Panc1 (cell line): ENCODE data around the gene DHRS2.

Source experiments
- CTCF ChIP-seq: fragments of 450-650 bp; IDR thresholded peaks from 2 replicates; pipeline ENCODE4 v1.5.1; 2017; ENCODE audit warnings: mild to moderate bottlenecking
- POLR2AphosphoS5 ChIP-seq: IDR thresholded peaks from 2 replicates; pipeline ENCODE4 v1.6.1; 2012; ENCODE audit warnings: mild to moderate bottlenecking, low read depth, low read length, moderate library complexity
- REST ChIP-seq, 2 experiments: IDR thresholded peaks; 2 replicates each; pipeline ENCODE4 v1.6.1; 2011 to 2012; ENCODE audit warnings: low read depth in 2 of 2, control low read depth in 1 of 2, low read length in 1 of 2, mild to moderate bottlenecking in 1 of 2, moderate library complexity in 1 of 2; ENCODE audit not compliant: insufficient read depth in 1 of 2
- SIN3A ChIP-seq: IDR thresholded peaks from 2 replicates; pipeline ENCODE4 v1.6.1; 2012; ENCODE audit warnings: low read depth, mild to moderate bottlenecking, low read length, moderate library complexity, borderline replicate concordance; ENCODE audit not compliant: insufficient read depth
- TCF7L2 ChIP-seq: IDR thresholded peaks from 2 replicates; pipeline ENCODE4 v1.6.1; 2011; ENCODE audit warnings: mild to moderate bottlenecking, low read depth, low read length, inconsistent platforms

- no peak for TF ChIP-seq CTCF
- no peak for TF ChIP-seq SIN3A
- TF ChIP-seq POLR2AphosphoS5: no peak
- TF ChIP-seq REST (IDR thresholded peaks at IDR 0.05; ENCODE audit: insufficient read depth in 1 of 2, low read depth in 2 of 2, low read length in 1 of 2): no peak
- TF ChIP-seq TCF7L2: no peak
These were observed 57.1 kb downstream of the DHRS2 start for GRCh38 chr14:23693252-23693775.
